HEK293 (cell line): ENCODE results near the gene CYS1.

Experiments used
- GFI1B ChIP-seq: fragments of 450-650 bp; formaldehyde crosslinking; IDR thresholded peaks from 2 replicates; pipeline ENCODE4 v1.5.1; 2016; ENCODE audit warnings: missing biosample characterization, missing genetic modification characterization
- GLI2 ChIP-seq: fragments of 450-650 bp; formaldehyde crosslinking; IDR thresholded peaks from 2 replicates; pipeline ENCODE4; 2017; ENCODE audit warnings: missing biosample characterization, missing genetic modification characterization, low read depth, borderline replicate concordance
- HOXD13 ChIP-seq: sonication (generic); formaldehyde crosslinking; IDR thresholded peaks from 2 replicates; pipeline ENCODE4 v1.8.0; 2022; ENCODE audit warnings: missing genetic modification reagents, borderline replicate concordance
- KLF1 ChIP-seq: fragments of 450-650 bp; formaldehyde crosslinking; IDR thresholded peaks from 2 replicates; pipeline ENCODE4 v1.5.1; 2016; ENCODE audit warnings: missing biosample characterization, missing genetic modification characterization
- KLF8 ChIP-seq: fragments of 450-650 bp; formaldehyde crosslinking; IDR thresholded peaks from 2 replicates; pipeline ENCODE4 v1.5.1; 2016; ENCODE audit warnings: missing biosample characterization, missing genetic modification characterization
- PATZ1 ChIP-seq: fragments of 450-650 bp; formaldehyde crosslinking; IDR thresholded peaks from 2 replicates; pipeline ENCODE4 v1.5.1; 2016; ENCODE audit warnings: missing biosample characterization, missing genetic modification characterization
- PRDM1 ChIP-seq: fragments of 450-650 bp; formaldehyde crosslinking; IDR thresholded peaks from 2 replicates; pipeline ENCODE4; 2016; ENCODE audit warnings: missing biosample characterization, missing genetic modification characterization
- RBAK ChIP-seq: fragments of 450-650 bp; formaldehyde crosslinking; IDR thresholded peaks from 2 replicates; pipeline ENCODE4 v1.5.1; 2016; ENCODE audit warnings: missing biosample characterization, missing genetic modification characterization
- SCRT1 ChIP-seq: fragments of 450-650 bp; formaldehyde crosslinking; IDR thresholded peaks from 2 replicates; pipeline ENCODE4 v1.5.1; 2016; ENCODE audit warnings: missing biosample characterization, missing genetic modification characterization, borderline replicate concordance
- SP2 ChIP-seq: fragments of 450-650 bp; formaldehyde crosslinking; IDR thresholded peaks from 2 replicates; pipeline ENCODE4 v1.5.1; 2016; ENCODE audit warnings: missing biosample characterization, missing genetic modification characterization
- TCF7L2 ChIP-seq: IDR thresholded peaks from 2 replicates; pipeline ENCODE4 v1.6.1; 2011; ENCODE audit warnings: low read depth, mild to moderate bottlenecking, inconsistent platforms, low read length, moderate library complexity, borderline replicate concordance
- WT1 ChIP-seq: fragments of 450-650 bp; formaldehyde crosslinking; IDR thresholded peaks from 2 replicates; pipeline ENCODE4 v1.5.1; 2016; ENCODE audit warnings: missing biosample characterization, missing genetic modification characterization
- ZBTB44 ChIP-seq: fragments of 450-650 bp; IDR thresholded peaks from 2 replicates; pipeline ENCODE4 v1.5.1; 2018; ENCODE audit warnings: missing biosample characterization, mild to moderate bottlenecking, missing genetic modification characterization
- ZBTB8A ChIP-seq: fragments of 450-650 bp; formaldehyde crosslinking; IDR thresholded peaks from 2 replicates; pipeline ENCODE4 v1.5.1; 2016; ENCODE audit warnings: missing biosample characterization, missing genetic modification characterization
- ZFP37 ChIP-seq: fragments of 450-650 bp; formaldehyde crosslinking; IDR thresholded peaks from 2 replicates; pipeline ENCODE4 v1.5.1; 2016; ENCODE audit warnings: missing biosample characterization, missing genetic modification characterization
- ZIC2 ChIP-seq: fragments of 450-650 bp; formaldehyde crosslinking; IDR thresholded peaks from 2 replicates; pipeline ENCODE4 v1.5.1; 2016; ENCODE audit warnings: missing biosample characterization, missing genetic modification characterization
- ZNF175 ChIP-seq: fragments of 450-650 bp; formaldehyde crosslinking; IDR thresholded peaks from 2 replicates; pipeline ENCODE4 v1.5.1; 2016; ENCODE audit warnings: missing biosample characterization, missing genetic modification characterization
- ZNF202 ChIP-seq: fragments of 450-650 bp; formaldehyde crosslinking; IDR thresholded peaks from 2 replicates; pipeline ENCODE4 v1.5.1; 2016; ENCODE audit warnings: missing biosample characterization, missing genetic modification characterization, borderline replicate concordance
- ZNF223 ChIP-seq: fragments of 450-650 bp; formaldehyde crosslinking; IDR thresholded peaks from 2 replicates; pipeline ENCODE4 v1.5.1; 2016; ENCODE audit warnings: missing biosample characterization, missing genetic modification characterization
- ZNF350 ChIP-seq: fragments of 450-650 bp; formaldehyde crosslinking; IDR thresholded peaks from 2 replicates; pipeline ENCODE4 v1.5.0; 2017; ENCODE audit warnings: missing biosample characterization, mild to moderate bottlenecking, missing genetic modification characterization
- ZNF423 ChIP-seq: fragments of 450-650 bp; formaldehyde crosslinking; IDR thresholded peaks from 2 replicates; pipeline ENCODE4 v1.5.1; 2016; ENCODE audit warnings: missing biosample characterization, missing genetic modification characterization
- ZNF426 ChIP-seq: fragments of 450-650 bp; formaldehyde crosslinking; IDR thresholded peaks from 2 replicates; pipeline ENCODE4 v1.5.1; 2017; ENCODE audit warnings: missing biosample characterization, missing genetic modification characterization, mild to moderate bottlenecking, inconsistent platforms, moderate library complexity
- ZNF513 ChIP-seq: fragments of 450-650 bp; IDR thresholded peaks from 2 replicates; pipeline ENCODE4 v1.5.1; 2018; ENCODE audit warnings: missing biosample characterization, missing genetic modification characterization
- ZNF571 ChIP-seq: fragments of 450-650 bp; formaldehyde crosslinking; IDR thresholded peaks from 2 replicates; pipeline ENCODE4 v1.5.0; 2017; ENCODE audit warnings: missing biosample characterization, missing genetic modification characterization
- ZNF624 ChIP-seq: fragments of 450-650 bp; formaldehyde crosslinking; IDR thresholded peaks from 2 replicates; pipeline ENCODE4 v1.5.1; 2017; ENCODE audit warnings: missing biosample characterization, missing genetic modification characterization
- ZNF639 ChIP-seq: fragments of 450-650 bp; formaldehyde crosslinking; IDR thresholded peaks from 2 replicates; pipeline ENCODE4 v1.5.1; 2016; ENCODE audit warnings: missing biosample characterization, missing genetic modification characterization
- ZNF645 ChIP-seq: fragments of 450-650 bp; formaldehyde crosslinking; IDR thresholded peaks from 2 replicates; pipeline ENCODE4; 2016; ENCODE audit warnings: missing biosample characterization, missing genetic modification characterization
- ZNF658 ChIP-seq: fragments of 450-650 bp; formaldehyde crosslinking; IDR thresholded peaks from 2 replicates; pipeline ENCODE4; 2016; ENCODE audit warnings: missing biosample characterization, missing genetic modification characterization
- ZNF692 ChIP-seq: fragments of 450-650 bp; formaldehyde crosslinking; IDR thresholded peaks from 2 replicates; pipeline ENCODE4 v1.5.1; 2016; ENCODE audit warnings: missing biosample characterization, missing genetic modification characterization
- ZNF777 ChIP-seq: fragments of 450-650 bp; formaldehyde crosslinking; IDR thresholded peaks from 2 replicates; pipeline ENCODE4 v1.5.1; 2017; ENCODE audit warnings: missing biosample characterization, missing genetic modification characterization, borderline replicate concordance
- ZNF785 ChIP-seq: fragments of 450-650 bp; formaldehyde crosslinking; IDR thresholded peaks from 2 replicates; pipeline ENCODE4 v1.5.1; 2016; ENCODE audit warnings: missing biosample characterization, missing genetic modification characterization

CYS1 gene

GRCh38 chr2:10028988-10029874 is 51.0 kb downstream of the CYS1 start (continued):
- TF ChIP-seq ZBTB44 (tag by site-specific recombination) = no peak
- no peak for TF ChIP-seq HOXD13 (CRISPR knock-in tag)
- TF ChIP-seq GFI1B (tag by site-specific recombination) = no peak
- peak; percentile 80 for TF ChIP-seq ZIC2 (tag by site-specific recombination)
- no peak for TF ChIP-seq ZNF513 (tag by site-specific recombination)
- TF ChIP-seq SCRT1 = no peak
- TF ChIP-seq KLF8 (tag by site-specific recombination) = no peak
- TF ChIP-seq ZNF350 = no peak
- TF ChIP-seq ZNF223 (tag by site-specific recombination) = no peak
- no peak for TF ChIP-seq ZFP37 (tag by site-specific recombination)
- no peak for TF ChIP-seq RBAK (tag by site-specific recombination)
- TF ChIP-seq WT1 (tag by site-specific recombination) = no peak
- TF ChIP-seq ZNF639 (tag by site-specific recombination) = no peak
- TF ChIP-seq ZNF645 (tag by site-specific recombination) = no peak
- TF ChIP-seq PRDM1 (tag by site-specific recombination) = no peak
- TF ChIP-seq SP2 (tag by site-specific recombination) = peak; percentile 24
- TF ChIP-seq ZNF175 (tag by site-specific recombination) = no peak
- TF ChIP-seq ZNF202 (tag by site-specific recombination) = no peak
- no peak for TF ChIP-seq PATZ1 (tag by site-specific recombination)
- TF ChIP-seq KLF1 = peak; percentile 81
- TF ChIP-seq ZNF785 = no peak
- TF ChIP-seq ZNF426 = no peak
- no peak for TF ChIP-seq ZNF571
- no peak for TF ChIP-seq ZNF624
- TF ChIP-seq ZNF777 (tag by site-specific recombination) = no peak
- no peak for TF ChIP-seq ZNF692
- no peak for TF ChIP-seq ZBTB8A (tag by site-specific recombination)
- TF ChIP-seq GLI2 (tag by site-specific recombination) = no peak
- TF ChIP-seq ZNF423 (tag by site-specific recombination) = 0 out of 2 replicates have a peak, but pooled peaks have one; percentile 25
- no peak for TF ChIP-seq TCF7L2
- no peak for TF ChIP-seq ZNF658 (tag by site-specific recombination)
